Measurements from ENCODE around the gene MED8. TPM values are rescaled to one million over a fixed set of nuclear protein-coding genes. Genes with fewer than 3 reads are reported as not detected.
A peak's percentile ranks its signal among the peaks of the same experiment; 100 is the strongest.

The MED8 gene
- total and polyA plus RNA-seq, 2 of the 8 experiments (the other 6 are each of a cell fraction or from before 2014, with no cell fraction given): 7.0 to 20.6 TPM

DNA sequence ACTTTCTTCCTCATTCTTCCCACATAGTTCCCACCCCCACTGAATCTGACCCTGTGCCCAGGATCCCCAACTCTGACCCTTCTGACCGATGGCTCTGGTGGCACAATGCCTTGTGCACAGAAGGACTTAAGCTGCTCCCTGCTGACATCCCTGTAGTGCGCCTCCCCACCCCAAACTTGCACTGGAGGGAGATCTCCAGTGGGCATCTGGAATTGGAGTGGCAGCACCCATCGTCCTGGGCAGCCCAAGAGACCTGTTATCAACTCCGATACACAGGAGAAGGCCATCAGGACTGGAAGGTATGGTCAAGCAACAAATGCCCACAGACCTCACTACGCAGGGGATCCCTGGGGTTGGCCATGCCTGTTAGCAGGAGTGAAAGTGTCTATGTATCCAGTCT lies 43.0 kb downstream of the MED8 start:
- peak overlapping the region; percentile 16; the same call in 1 of the 2 replicates for H3K18ac ChIP-seq (ENCODE audit: extremely low read depth, low read length)
- H4K8ac ChIP-seq (ENCODE audit: extremely low read depth, insufficient read depth, low read length): peak overlapping the region; percentile 36; the same call in 1 of the 2 replicates
- ChIA-PET CTCF (ENCODE audit: partially characterized antibody) (interaction anchor here (1.4 kb wide), 1 partner anchor 12 kb away, joined by 4 read pairs; the partner anchor contains the start of gene CDC20), POLR2A (ENCODE audit: partially characterized antibody) (interaction anchor here (0.9 to 1.5 kb wide), 4 partner anchors 9 to 61 kb away, joined by 3 read pairs; partner anchors contain the start of genes C1orf210 and MPL)
- peaks cover 0 to 5% (median 0%) of the 10 kb centered on the region in 4 experiments; a peak in 2 of 7 replicates for H3K27me3 ChIP-seq (replicated peaks in 1 of 4; ENCODE audit: control insufficient read depth in 3 of 4, extremely low read depth in 1 of 4, insufficient read depth in 3 of 4, low read length in 3 of 4)
- H3K23me2 ChIP-seq (ENCODE audit: low read depth, low read length): peaks cover 7% of the 10 kb centered on the region
- H3K56ac ChIP-seq (replicated peaks; ENCODE audit: insufficient read length, low read depth, low read length): no peak overlapping the region
- H3K4me3 ChIP-seq (ENCODE audit: extremely low read depth in 1 of 4, insufficient read depth in 2 of 4, low read depth in 3 of 4, low read length in 4 of 4): no peak overlapping the region
- no peak overlapping the region for H3K14ac ChIP-seq (ENCODE audit: insufficient read length)
- FAIRE-seq (no peak), DNase-seq (ENCODE audit: low read depth in 1 of 2, low spot score in 2 of 2) (no peak)
- no peak overlapping the region; a peak in 1 of 4 replicates for H3K4me2 ChIP-seq (ENCODE audit: insufficient read depth in 1 of 2, low read depth in 2 of 2, low read length in 2 of 2)
- no peak overlapping the region for H2BK20ac ChIP-seq (ENCODE audit: low read length)
- no peak overlapping the region for H2AFZ ChIP-seq (ENCODE audit: low read length)
- H3K36me3 ChIP-seq (ENCODE audit: control insufficient read depth in 2 of 4, insufficient read depth in 4 of 4, low read length in 3 of 4): no peaks in the 10 kb centered on the region
- WGBS, 2 experiments (ENCODE audit: extremely low coverage in 1 of 2, insufficient coverage in 1 of 2, insufficient read length in 1 of 2, insufficient replicate concordance in 2 of 2, low coverage in 1 of 2, low lambda C conversion rate in 2 of 2, missing lambda C conversion rate in 1 of 2): 84% methylated on average over 5 of the region's 5 CpGs; no CpG with 5 or more reads in 1 of the 2 experiments
- no peaks in the 10 kb centered on the region for H3K9me3 ChIP-seq (ENCODE audit: insufficient read depth in 2 of 2, low read depth in 1 of 2, low read length in 1 of 2)
- no peak overlapping the region for H3K27ac ChIP-seq (ENCODE audit: low read depth, low read length)
- no peaks in the 10 kb centered on the region for H4K20me1 ChIP-seq (replicated peaks in 1 of 2; ENCODE audit: control insufficient read depth in 1 of 2, insufficient read depth in 2 of 2, low read length in 2 of 2)
- H3K79me2 ChIP-seq (ENCODE audit: control insufficient read depth in 1 of 2, insufficient read depth in 2 of 2, low read length in 2 of 2): no peaks in the 10 kb centered on the region
- no peak overlapping the region for H2BK5ac ChIP-seq (ENCODE audit: low read depth, low read length)
- H4K91ac ChIP-seq (replicated peaks; ENCODE audit: insufficient read length, low read length): no peak overlapping the region
- no peaks in the 10 kb centered on the region for H3K79me1 ChIP-seq (ENCODE audit: low read depth, low read length)
- H2BK15ac ChIP-seq (ENCODE audit: low read length): no peak overlapping the region
- 0 out of 2 replicates have a peak overlapping the region, but pooled peaks have one; percentile 27 for H2BK12ac ChIP-seq (ENCODE audit: low read depth, low read length)
- peak overlapping the region; percentile 75; the same call in 1 of the 2 replicates for H2AK5ac ChIP-seq (ENCODE audit: low read depth, low read length)
- H4K5ac ChIP-seq (ENCODE audit: insufficient read length, low read depth, low read length): no peak overlapping the region
- peaks cover 4 to 15% (median 9%) of the 10 kb centered on the region in 4 experiments; a peak in 6 of 7 replicates for H3K4me1 ChIP-seq (replicated peaks in 1 of 4; ENCODE audit: control insufficient read depth in 3 of 4, insufficient read depth in 4 of 4, low read length in 3 of 4)
- no peak for TF ChIP-seq SP2 (IDR thresholded peaks at IDR 0.05; ENCODE audit: low read length)
- no peak for TF ChIP-seq TAF1 (IDR thresholded peaks at IDR 0.05; ENCODE audit: low read depth, low read length)
- no peak for TF ChIP-seq ASH2L (IDR thresholded peaks at IDR 0.05; ENCODE audit: low read length)
- TF ChIP-seq SUZ12 (IDR thresholded peaks at IDR 0.05; ENCODE audit: low read length): no peak
- TF ChIP-seq, protein P1, sequence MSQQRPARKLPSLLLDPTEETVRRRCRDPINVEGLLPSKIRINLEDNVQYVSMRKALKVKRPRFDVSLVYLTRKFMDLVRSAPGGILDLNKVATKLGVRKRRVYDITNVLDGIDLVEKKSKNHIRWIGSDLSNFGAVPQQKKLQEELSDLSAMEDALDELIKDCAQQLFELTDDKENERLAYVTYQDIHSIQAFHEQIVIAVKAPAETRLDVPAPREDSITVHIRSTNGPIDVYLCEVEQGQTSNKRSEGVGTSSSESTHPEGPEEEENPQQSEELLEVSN (IDR thresholded peaks at IDR 0.05): no peak
- no peak for TF ChIP-seq POLR2AphosphoS5 (IDR thresholded peaks at IDR 0.05; ENCODE audit: low read depth, low read length)
- H2BK120ac ChIP-seq (replicated peaks; ENCODE audit: low read depth, low read length): no peak overlapping the region
- no peak overlapping the region for H3K23ac ChIP-seq (ENCODE audit: insufficient read length)
- no peak overlapping the region for H3K9ac ChIP-seq (replicated peaks in 1 of 4; ENCODE audit: extremely low read depth in 1 of 4, low read depth in 3 of 4, low read length in 3 of 4)
- no peak overlapping the region for H3K4ac ChIP-seq (replicated peaks; ENCODE audit: insufficient read length, low read depth, low read length)

All from H1 (cell line).